GM10847 (cell line): ENCODE results near the gene PSRC1.
A peak's percentile ranks its signal among the peaks of the same experiment; 100 is the strongest.

Experiments used
- POLR2A ChIP-seq: IDR thresholded peaks from 2 replicates; pipeline ENCODE4 v1.6.1; 2011; ENCODE audit not compliant: insufficient read length; ENCODE audit errors: extremely low read depth

Gene PSRC1

DNA sequence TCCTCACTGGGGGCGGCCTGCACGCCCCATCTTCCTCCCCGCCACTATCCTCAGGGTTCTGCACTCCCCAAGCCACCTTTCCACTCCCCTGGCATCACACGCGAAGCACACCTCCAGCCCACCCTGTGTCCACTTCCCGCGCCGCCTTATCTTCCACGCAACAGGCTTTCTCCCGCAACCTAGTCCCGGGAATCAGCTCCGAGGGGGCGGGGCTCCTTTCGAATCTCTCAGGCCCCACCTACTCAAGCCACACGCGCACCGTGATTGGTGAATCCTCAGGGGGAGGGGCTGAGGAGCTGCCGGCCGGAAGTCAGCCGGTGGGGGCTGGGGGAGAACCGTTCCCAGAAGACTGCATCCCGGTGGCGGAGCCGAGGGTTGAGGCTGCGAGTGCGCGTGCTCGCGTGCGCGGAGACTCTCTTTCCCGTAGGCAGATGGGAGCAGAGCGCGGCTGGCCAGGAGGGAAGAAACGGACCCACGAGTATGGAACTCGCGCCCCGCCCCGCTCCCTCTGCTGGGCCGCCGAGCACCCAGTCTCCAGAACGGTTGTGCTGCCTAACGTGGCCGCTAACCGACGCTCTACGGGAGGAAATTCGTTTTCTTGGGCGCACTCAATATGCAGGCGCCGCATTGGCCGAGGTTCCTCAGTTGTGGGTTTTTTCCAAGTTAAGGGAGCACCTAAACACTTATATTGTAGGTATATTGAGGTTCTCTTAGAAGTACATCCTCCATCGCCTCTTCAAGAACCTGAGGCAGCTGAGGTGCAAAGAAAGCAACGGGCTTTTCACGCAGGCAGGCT, at the start of gene PSRC1:
PSRC1 (minus strand) TSS at position 194 of the 796 bp plus-strand sequence.
- TF ChIP-seq POLR2A, result peak; percentile 52

DNA sequence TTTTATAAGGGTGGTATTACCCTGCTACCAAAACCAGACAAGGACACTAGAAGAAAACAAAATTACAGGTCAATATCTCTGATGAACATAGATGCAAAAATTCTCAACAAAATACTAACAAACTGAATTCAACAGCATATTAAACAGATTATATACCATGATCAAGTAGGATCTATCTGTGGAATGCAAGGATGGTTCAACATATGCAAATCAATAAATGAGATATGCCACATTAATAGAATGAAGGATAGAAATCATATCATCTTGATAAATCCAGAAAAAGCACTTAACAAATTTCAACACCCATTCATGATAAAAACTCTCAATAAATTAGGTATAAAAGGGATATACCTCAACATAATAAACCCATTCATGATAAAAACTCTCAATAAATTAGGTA, 48.2 kb upstream of the PSRC1 start:
- TF ChIP-seq POLR2A, result no peak

DNA sequence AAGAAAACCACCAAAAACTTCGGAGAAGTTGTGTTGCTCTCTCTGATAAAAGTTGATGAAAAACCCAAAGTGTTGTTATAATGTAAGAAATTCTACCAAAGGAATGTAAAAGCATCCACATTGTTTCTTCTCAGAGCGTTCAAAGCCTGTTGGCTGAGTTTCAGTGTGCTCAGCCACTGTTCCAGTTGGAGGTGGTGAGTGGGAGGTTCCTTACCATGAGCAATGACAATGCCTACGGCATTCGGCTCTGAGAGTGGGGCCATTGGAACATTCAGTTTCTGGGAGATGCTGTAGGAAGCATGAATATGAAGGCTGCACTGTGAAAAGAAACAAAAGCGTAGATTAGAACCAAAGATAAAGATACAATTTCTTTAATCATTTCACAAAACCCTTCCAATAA, 44.3 kb upstream of the PSRC1 start:
- no peak for TF ChIP-seq POLR2A

GRCh38 chr1:109322974-109323373, 40.0 kb upstream of the PSRC1 start:
- no peak for TF ChIP-seq POLR2A

DNA sequence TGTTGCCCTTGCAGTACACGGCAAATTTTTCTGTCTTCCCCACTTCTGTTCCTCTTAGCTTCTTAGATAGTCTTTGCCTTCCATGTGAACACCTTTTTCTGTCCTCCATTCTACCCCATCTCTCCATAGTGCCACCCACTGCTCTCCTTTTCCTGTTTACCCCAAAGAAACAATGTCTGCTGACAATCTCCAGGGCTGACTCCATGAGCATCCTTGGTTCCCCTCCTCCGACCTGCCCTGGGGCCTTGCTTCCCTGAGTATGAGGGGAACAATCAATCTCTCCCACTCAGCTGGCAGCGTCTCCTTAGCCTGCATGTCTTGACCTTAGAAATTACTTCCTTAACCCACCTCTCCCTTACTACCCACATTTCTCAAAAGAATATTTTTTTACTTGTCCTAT, 36.2 kb upstream of the PSRC1 start:
- no peak for TF ChIP-seq POLR2A

DNA sequence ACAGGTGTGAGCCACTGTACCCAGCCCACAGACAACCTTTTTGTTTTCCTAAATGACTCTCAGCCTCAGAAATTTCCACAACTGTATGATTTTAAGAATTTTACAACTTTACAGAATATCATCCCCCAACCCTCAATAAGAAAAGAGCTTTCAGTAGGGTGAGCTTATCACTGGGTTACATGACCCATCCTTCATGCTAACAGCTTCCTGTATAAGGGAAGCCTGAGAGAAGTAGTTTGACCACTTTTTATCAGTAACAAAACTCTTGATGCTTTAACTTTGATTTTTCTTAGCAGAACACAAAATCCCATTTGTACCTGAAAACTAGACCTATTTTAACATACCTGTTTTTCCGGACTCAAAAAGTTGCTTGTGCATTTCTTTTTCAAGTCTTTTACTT, 33.6 kb upstream of the PSRC1 start:
- TF ChIP-seq POLR2A, result no peak

DNA sequence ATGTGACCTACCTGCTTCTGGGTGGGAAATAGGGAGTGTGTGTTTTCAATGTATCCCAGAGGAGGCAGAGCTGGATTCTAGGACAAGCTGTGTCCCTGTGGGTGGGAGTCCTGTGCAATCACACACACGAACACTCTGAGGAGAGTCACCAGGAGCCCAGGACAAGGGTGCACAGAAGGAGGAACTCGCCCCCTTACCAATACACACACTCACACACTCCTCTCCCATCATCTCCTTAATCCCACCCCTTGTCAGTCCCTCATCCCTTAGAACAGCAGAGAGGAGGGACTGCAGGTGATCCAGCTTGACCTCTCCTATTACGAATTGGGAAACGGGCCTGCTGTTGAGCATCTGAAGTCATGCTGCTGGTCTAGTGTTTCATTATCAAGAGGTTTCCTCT, 32.3 kb upstream of the PSRC1 start:
- no peak for TF ChIP-seq POLR2A

DNA sequence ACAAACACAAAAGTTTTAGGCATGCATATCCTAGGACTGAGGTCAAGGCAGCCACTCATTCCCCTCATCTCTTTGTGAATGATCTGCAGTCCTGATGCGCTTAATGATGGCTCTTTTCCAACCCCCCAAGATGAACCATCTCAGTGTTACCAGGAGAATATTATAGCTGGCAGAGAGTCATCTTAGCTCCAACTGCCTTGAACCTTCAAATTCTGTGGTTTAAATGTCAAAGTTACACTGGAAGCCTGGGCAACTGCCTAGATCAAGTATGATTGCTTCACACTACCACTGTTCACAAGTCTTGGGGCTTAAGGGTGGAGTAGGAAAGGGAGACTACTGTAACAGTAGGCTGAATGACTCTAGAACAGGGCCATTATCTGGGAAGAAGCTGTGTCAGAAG, 31.9 kb upstream of the PSRC1 start:
- TF ChIP-seq POLR2A, result no peak

DNA sequence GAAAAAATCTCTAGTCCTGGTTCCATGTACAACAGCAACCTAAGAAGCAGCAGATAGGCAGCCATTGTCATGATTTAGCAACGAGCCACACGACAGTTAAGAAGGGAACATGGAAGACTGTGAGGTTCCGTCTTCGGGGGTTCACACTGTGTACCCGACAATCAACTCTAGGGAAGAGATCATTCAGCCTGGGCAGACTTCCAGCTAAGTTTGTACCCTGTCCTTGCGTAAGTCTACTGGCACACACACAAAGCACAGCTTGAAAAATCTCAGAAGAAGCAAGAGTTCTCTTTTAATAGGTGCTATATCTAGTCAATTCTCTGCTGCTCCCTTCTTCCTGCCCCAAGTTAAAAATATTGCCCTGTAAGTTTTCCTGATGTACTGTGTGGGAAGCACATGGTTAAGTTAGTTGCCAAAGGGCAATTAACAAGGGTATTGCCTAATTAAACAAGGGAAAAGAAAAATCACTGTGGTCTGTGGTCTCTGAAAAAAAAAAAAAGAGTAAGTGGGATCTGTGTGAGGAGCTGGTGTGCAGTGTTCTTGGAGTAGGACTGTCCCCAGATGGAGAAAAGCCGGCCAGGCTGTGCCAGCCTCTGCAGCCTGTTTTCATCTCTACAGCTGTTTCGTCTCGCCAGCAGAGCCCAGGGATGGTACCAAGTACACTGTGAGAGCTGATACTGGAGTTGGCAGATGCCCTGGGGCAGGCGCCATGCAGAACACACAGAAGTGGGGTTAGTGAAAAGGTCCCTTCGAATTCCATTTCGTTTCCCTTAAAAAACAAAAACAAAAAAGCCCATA, 30.2 kb upstream of the PSRC1 start:
- TF ChIP-seq POLR2A, result no peak

- no peak for TF ChIP-seq POLR2A
These were observed 29.3 kb upstream of the PSRC1 start for GRCh38 chr1:109312246-109312645.

DNA sequence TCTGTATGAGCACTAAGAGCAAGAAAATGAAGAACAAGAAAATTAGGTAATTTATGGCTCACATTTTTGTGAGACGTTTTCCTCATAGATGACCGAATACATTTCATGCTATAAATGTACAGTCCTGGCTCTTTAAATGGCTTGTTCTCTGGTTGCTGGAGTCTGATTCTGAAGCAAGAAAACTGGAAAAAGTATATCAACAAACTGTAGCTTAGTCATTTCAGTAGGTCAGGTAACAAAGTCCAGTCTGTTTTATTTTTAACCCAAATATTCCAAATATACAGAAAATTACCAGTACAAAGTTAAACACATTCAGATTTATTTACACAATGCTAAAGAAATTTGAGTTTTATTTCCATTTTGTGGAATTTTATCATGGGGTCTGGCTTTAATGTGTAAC, 26.4 kb upstream of the PSRC1 start:
- no peak for TF ChIP-seq POLR2A

GRCh38 chr1:109307274-109308021, 24.5 kb upstream of the PSRC1 start:
- no peak for TF ChIP-seq POLR2A

DNA sequence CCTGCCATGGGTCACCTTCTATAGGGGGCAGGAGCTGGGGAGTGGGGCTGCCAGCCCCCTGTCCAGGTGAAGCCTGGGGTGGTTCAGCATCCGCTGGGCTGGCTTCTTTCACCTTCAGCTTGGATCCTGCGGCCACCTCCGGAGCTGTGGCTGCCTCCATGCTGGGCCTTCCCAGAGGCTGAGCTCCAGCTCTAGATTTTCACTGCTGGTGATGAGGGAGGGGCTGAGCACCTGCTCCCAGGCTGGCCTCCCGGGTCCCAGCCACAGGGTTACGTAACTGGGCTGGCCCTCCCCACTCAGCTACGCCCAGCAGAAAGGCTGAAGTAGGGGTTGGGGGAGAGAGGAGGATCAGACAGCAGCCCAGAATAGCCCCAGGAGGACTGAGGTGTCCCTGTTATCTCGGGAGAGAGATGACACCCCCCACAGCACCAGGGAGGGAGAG, 23.9 kb upstream of the PSRC1 start, which contains the start of gene MYBPHL:
MYBPHL (minus strand) TSS at position 180 of the 442 bp plus-strand sequence; CDS start at position 160, 20 bp downstream.
- no peak for TF ChIP-seq POLR2A

DNA sequence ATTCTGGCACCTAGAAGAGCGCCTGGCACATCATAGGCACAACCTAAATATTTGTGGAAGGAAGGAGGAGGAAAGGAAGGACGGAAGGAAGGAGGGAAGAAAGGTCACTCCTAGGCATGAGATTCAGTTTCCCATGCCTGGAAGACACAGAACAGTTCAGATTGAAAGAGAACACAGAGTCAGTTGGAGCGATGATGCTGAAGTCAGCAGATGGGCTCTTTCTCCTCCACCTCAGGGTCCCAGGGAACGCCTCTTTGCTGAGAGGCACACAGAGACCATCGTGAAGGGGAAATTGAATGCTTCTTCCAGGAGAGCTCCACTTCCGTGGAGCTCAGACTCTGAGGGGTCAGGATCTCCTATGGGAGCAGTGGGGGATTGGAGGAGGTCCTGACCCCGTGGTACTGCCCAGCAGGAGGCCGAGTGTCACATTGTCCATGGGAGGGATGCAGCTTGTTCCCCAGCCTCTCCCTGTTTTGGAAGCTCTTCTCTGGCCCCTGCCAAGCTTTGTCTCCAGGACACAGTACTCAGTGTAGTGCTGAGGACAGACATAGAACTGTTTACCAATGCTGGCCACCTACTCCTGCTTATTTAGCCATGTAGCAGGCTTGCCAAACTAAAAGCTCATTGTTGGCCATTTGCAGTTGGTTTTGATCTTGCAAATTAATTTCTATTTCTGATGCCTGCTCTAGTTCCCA, 21.4 kb upstream of the PSRC1 start:
- TF ChIP-seq POLR2A, result no peak

- TF ChIP-seq POLR2A, result no peak
These were observed 18.9 kb upstream of the PSRC1 start for GRCh38 chr1:109301874-109302273.

DNA sequence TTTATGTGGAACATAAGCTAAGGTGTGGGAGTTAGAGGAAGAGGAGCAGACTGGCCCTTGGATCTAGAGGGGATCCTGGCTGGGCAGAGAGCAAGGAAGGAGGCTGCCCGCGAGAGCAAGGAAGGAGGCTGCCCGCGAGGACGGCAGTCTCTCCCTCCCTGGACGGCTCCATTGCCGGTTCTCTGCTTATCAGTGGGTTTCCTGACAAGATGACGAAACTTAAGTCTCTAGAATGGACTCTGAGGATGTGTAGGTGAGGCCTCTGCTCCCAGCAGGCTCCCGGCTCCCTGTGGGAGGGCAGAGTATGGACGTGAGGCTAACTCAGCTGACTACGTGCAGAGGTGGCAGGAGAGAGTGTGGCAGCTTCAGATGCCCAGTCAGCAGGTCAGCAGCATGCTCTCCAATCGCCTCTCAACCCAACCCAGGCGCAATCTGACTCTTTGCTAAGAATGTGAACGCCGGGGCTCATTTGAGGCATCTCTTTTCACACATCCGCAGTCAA, 17.8 kb upstream of the PSRC1 start:
- no peak for TF ChIP-seq POLR2A
